Measurements from ENCODE around the gene MAMLD1. TPM values are rescaled to one million over a fixed set of nuclear protein-coding genes. Genes with fewer than 3 reads are reported as not detected.

MAMLD1 gene
- total RNA-seq, 1 experiment from 2014 or later: 0.43 TPM

- no peak for DNase-seq
- H3K9me3 ChIP-seq: no peaks in the 10 kb centered on the region
- no peaks in the 10 kb centered on the region for H3K36me3 ChIP-seq
Measured at GRCh38 chrX:150499240-150499639, 136.1 kb downstream of the MAMLD1 start.

GRCh38 chrX:150502091-150502490 lies 139.0 kb downstream of the MAMLD1 start:
- Histone ChIP-seq H3K27me3 (no peaks in the 10 kb centered on the region), H3K4me3 (no peak overlapping the region), H3K36me3 (no peaks in the 10 kb centered on the region), H3K9me3 (no peaks in the 10 kb centered on the region)
- no peak for DNase-seq

More at GRCh38 chrX:150499240-150499639, 136.1 kb downstream of the MAMLD1 start:
- no peak overlapping the region for H3K4me3 ChIP-seq
- H3K27me3 ChIP-seq: no peaks in the 10 kb centered on the region

GRCh38 chrX:150502979-150503897 lies 140.1 kb downstream of the MAMLD1 start:
- H3K9me3 ChIP-seq: no peaks in the 10 kb centered on the region
- no peaks in the 10 kb centered on the region for H3K36me3 ChIP-seq
- no peaks in the 10 kb centered on the region for H3K27me3 ChIP-seq
- no peak overlapping the region for H3K4me3 ChIP-seq
- no peak for DNase-seq

GRCh38 chrX:150503898-150504219 lies 140.7 kb downstream of the MAMLD1 start:
- Histone ChIP-seq H3K27me3 (no peaks in the 10 kb centered on the region), H3K4me3 (no peak overlapping the region), H3K9me3 (no peaks in the 10 kb centered on the region), H3K36me3 (no peaks in the 10 kb centered on the region)
- peak; percentile 28 for DNase-seq

GRCh38 chrX:150504397-150505182 lies 141.5 kb downstream of the MAMLD1 start:
- H3K9me3 ChIP-seq: no peaks in the 10 kb centered on the region
- H3K4me3 ChIP-seq: no peak overlapping the region
- no peaks in the 10 kb centered on the region for H3K27me3 ChIP-seq
- peak; percentile 37 for DNase-seq
- H3K36me3 ChIP-seq: no peaks in the 10 kb centered on the region

GRCh38 chrX:150506020-150506419 lies 142.9 kb downstream of the MAMLD1 start:
- no peaks in the 10 kb centered on the region for H3K36me3 ChIP-seq

GRCh38 chrX:150506486-150506885 lies 143.4 kb downstream of the MAMLD1 start:
- Histone ChIP-seq H3K36me3 (no peaks in the 10 kb centered on the region), H3K9me3 (no peaks in the 10 kb centered on the region), H3K27me3 (no peaks in the 10 kb centered on the region), H3K4me3 (no peak overlapping the region)
- no peak for DNase-seq

More at GRCh38 chrX:150506020-150506419, 142.9 kb downstream of the MAMLD1 start:
- DNase-seq: no peak
- no peak overlapping the region for H3K4me3 ChIP-seq
- H3K27me3 ChIP-seq: no peaks in the 10 kb centered on the region
- no peaks in the 10 kb centered on the region for H3K9me3 ChIP-seq

- Histone ChIP-seq H3K27me3 (no peaks in the 10 kb centered on the region), H3K4me3 (no peak overlapping the region), H3K36me3 (no peaks in the 10 kb centered on the region), H3K9me3 (no peaks in the 10 kb centered on the region)
- peak; percentile 22 for DNase-seq
Measured at GRCh38 chrX:150507251-150507856, 144.2 kb downstream of the MAMLD1 start.

GRCh38 chrX:150508018-150508417 lies 144.9 kb downstream of the MAMLD1 start:
- Histone ChIP-seq H3K27me3 (no peaks in the 10 kb centered on the region), H3K9me3 (no peaks in the 10 kb centered on the region), H3K36me3 (no peaks in the 10 kb centered on the region), H3K4me3 (no peak overlapping the region)
- DNase-seq: no peak

- H3K9me3 ChIP-seq: no peaks in the 10 kb centered on the region
- H3K4me3 ChIP-seq: no peak overlapping the region
- no peaks in the 10 kb centered on the region for H3K36me3 ChIP-seq
- DNase-seq: peak; percentile 53
- H3K27me3 ChIP-seq: no peaks in the 10 kb centered on the region
Measured at GRCh38 chrX:150508451-150509367, 145.6 kb downstream of the MAMLD1 start.

GRCh38 chrX:150509703-150510102 lies 146.6 kb downstream of the MAMLD1 start:
- Histone ChIP-seq H3K27me3 (no peaks in the 10 kb centered on the region), H3K4me3 (no peak overlapping the region), H3K9me3 (no peaks in the 10 kb centered on the region), H3K36me3 (no peaks in the 10 kb centered on the region)
- no peak for DNase-seq

- no peak for DNase-seq
- H3K9me3 ChIP-seq: no peaks in the 10 kb centered on the region
- no peaks in the 10 kb centered on the region for H3K36me3 ChIP-seq
- no peak overlapping the region for H3K4me3 ChIP-seq
- no peaks in the 10 kb centered on the region for H3K27me3 ChIP-seq
Measured at GRCh38 chrX:150512461-150512901, 149.4 kb downstream of the MAMLD1 start.

- Histone ChIP-seq H3K27me3 (no peaks in the 10 kb centered on the region), H3K4me3 (no peak overlapping the region), H3K36me3 (no peaks in the 10 kb centered on the region), H3K9me3 (no peaks in the 10 kb centered on the region)
- no peak for DNase-seq
Measured at GRCh38 chrX:150513544-150513943, 150.4 kb downstream of the MAMLD1 start.

- H3K27me3 ChIP-seq: no peaks in the 10 kb centered on the region
- H3K4me3 ChIP-seq: no peak overlapping the region
- no peaks in the 10 kb centered on the region for H3K9me3 ChIP-seq
- no peaks in the 10 kb centered on the region for H3K36me3 ChIP-seq
- DNase-seq: no peak
Measured at GRCh38 chrX:150514462-150514861, 151.3 kb downstream of the MAMLD1 start.

GRCh38 chrX:150515801-150516200 lies 152.7 kb downstream of the MAMLD1 start:
- Histone ChIP-seq H3K27me3 (no peaks in the 10 kb centered on the region), H3K4me3 (no peak overlapping the region), H3K9me3 (no peaks in the 10 kb centered on the region), H3K36me3 (no peaks in the 10 kb centered on the region)
- no peak for DNase-seq

- H3K4me3 ChIP-seq: no peak overlapping the region
- no peaks in the 10 kb centered on the region for H3K27me3 ChIP-seq
- peak; percentile 14 for DNase-seq
Measured at GRCh38 chrX:150517303-150517910, 154.3 kb downstream of the MAMLD1 start.

More at GRCh38 chrX:150517303-150517910, 154.3 kb downstream of the MAMLD1 start:
- H3K36me3 ChIP-seq: no peaks in the 10 kb centered on the region
- no peaks in the 10 kb centered on the region for H3K9me3 ChIP-seq
